ACHN (cell line): ENCODE measurements around the gene NCS1.
A peak's percentile ranks its signal among the peaks of the same experiment; 100 is the strongest.

Experiments
- DNase-seq: peaks from one replicate; pipeline ENCODE4 v3.0.0-alpha.2; 2015
- in situ Hi-C: cut with HindIII; loops from 2 replicates; pipeline ENCODE4 v1.10.0; 2017; ENCODE audit warnings: low sequenced_read_pairs, low pct_ligation_motif_present, low pct_unique_long_range_greater_than_20kb

NCS1 gene

GRCh38 chr9:130201399-130201873, 29.2 kb downstream of the NCS1 start:
- DNase-seq: no peak
- in situ Hi-C loops: no loop called here

GRCh38 chr9:130201974-130202373, 29.8 kb downstream of the NCS1 start:
- in situ Hi-C loops: no loop called here
- DNase-seq: no peak

GRCh38 chr9:130204341-130204740, 32.1 kb downstream of the NCS1 start:
- DNase-seq: no peak
- in situ Hi-C loops: no loop called here

GRCh38 chr9:130204959-130205358, 32.8 kb downstream of the NCS1 start:
- no peak for DNase-seq
- in situ Hi-C loops: no loop called here

GRCh38 chr9:130205912-130206311, 33.7 kb downstream of the NCS1 start:
- in situ Hi-C loops: no loop called here
- DNase-seq: no peak

DNA sequence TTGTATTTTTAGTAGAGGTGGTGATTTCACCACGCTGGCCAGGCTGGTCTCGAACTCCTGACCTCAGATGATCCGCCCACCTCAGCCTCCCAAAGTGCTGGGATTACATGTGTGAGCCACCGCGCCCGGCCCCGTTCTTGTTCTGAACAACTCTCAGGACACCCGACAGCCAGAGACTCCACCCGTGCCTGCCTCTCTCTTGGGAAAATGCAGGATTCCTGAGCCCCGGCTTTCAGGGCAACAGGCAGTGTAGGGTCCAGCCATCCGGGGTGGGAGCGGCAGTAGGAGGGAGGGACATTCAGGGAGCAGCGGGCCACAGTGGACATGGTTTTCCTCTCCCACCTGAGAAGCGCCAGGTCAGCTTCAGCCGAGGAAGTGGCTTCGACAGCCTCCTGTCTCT, 34.4 kb downstream of the NCS1 start:
- no peak for DNase-seq
- in situ Hi-C loops: no loop called here

GRCh38 chr9:130207241-130207992, 35.2 kb downstream of the NCS1 start:
- in situ Hi-C loops: no loop called here
- DNase-seq: no peak

DNA sequence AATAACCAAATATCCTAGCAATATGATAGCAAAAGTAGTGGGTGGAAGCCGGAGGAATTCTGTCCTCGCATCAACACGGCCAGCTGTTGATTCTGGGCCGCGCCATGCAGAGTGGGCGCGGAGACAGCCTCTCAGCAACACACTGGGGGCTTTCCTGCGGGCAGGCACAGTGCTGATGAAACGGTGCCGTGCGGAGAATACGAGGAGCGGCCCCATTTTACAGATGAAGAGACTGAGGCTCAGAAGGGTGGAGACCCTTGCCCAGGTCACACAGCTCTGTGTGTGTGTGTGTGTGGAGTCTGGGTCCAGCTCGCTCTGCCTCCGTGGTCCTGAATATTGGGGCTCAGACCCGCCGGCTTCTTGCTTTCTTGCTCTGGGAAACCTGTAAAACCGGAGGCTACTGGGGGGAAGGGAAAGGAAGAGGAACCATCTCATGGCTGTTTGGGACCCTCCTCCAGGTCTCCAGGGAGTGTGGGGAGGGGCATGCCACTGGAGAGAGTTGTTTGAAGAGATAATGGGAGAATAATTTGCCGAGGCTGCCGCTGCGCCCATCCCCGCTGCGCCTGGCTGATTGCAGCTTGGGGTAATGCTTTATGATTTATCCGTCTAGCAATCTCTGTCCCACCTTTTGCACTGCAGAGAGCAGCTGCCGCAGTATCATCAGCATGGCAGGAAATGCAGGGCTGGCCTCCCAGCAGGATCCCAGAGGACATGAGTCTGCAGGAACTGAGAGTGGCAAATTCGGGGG, 36.6 kb downstream of the NCS1 start:
- in situ Hi-C loops: no loop called here

GRCh38 chr9:130209422-130209821, 37.2 kb downstream of the NCS1 start:
- no peak for DNase-seq

More for the DNA sequence above, 36.6 kb downstream of the NCS1 start:
- DNase-seq: no peak

DNA sequence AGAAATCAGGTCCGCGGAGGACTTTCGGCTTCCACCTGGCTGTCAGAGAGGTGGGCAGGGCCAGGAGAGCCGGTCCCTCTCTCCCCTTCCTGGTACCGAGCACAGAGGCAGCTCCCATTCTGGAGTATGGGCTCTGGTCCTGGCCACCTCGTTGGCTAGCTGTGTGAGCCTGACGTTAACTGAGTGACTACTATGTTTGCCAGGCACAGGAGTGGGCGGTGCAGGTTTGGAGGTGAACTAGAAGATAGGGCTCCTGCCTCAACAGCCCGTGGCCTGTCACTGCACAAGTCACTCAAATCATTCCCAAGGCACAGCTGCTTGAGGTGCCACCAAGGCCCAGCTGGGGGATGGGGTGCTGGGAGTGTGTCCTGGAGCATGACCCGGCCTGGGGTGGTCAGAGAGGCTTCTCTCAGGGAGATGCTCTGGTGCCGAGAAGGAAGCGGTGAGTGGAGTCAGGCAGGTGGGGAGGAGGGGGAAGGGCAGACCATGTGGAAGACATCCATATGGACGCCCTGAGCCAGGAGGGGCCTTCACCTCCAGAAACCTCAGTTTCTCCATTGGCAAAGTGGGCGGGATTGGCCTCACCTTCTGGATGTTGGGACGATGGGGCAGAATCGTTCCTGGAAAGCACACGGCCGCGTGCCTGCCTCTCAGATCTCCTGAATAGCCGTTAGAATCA, 39.5 kb downstream of the NCS1 start:
- DNase-seq: no peak
- in situ Hi-C loops: no loop called here

More at GRCh38 chr9:130209422-130209821, 37.2 kb downstream of the NCS1 start:
- in situ Hi-C loops: no loop called here

DNA sequence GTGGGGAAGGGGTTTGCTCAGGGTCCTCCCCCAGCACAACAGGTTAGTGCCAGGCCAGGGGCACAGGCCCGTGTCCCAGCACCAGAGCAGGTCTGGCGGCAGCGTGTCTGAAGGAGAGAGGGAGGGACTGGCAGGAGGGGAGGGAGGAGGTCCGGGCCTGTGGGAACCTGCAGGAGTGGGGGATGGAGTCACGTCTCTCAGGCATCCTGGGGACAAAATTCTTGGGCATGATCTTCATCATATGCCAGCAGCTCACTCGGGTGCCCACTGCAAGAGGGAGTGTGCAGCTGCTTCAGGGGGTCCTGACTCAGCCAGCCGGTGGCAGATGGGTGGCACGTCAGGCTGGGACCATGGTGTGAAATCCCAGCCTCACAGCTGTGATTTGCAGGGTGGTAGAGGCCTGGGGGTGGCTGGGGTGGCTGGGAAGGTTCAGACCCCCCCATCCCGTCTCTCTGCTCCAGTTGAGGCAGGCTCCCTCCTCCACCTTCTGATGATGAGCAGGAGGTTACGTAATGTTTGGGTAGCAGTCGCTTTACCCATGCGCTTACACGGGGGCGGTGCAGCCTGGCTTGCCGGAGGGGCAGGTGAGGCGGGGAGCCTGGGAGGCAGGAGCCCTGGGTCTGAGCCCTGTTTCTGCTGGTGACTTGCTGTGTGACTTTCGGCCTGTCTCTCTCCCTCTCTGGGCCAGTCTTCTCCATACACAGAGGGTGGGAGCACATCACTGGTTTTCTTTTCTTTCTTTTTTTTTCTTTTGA, 40.5 kb downstream of the NCS1 start:
- no peak for DNase-seq
- in situ Hi-C loops: no loop called here

DNA sequence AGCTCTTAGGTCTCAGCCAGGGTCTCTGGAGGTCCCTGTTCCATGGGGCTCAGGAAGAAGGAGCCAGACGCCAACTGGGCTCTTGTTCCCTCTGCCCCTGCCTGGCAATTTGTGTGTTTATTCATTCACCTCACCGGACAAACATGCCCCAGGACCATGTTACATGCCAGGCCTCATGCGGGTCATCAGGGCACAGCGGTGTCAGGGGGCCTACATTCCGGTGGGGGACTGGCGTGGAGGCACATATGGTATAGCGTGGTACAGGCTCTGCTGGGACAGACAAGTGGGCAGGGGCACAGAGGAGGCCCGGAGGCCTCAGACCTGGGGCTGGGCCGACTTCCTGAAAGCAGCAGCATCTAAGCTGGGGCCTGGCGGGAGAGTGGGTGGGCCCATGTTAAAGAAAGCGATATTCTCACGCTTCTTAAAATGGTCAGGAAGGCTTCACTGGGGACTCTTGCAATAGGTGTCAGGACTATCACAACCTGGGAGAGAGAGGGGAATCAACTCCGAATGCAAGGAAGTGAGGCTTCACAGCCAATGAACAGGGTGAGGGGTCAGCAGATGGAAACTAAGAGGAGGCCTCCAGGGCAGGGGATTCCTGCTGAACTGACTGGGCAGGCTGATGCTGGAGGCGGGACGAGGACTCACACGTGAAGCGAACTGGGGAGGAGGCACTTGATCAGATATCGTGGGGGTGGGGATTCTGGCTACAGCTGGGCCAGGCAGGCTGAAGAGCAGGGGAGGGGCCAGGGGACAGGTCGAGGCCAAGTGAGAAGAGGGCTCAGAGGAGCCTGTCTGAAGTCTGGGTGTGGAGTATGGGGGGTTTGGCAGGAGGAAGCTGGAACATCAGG, 41.9 kb downstream of the NCS1 start:
- in situ Hi-C loops: no loop called here
- no peak for DNase-seq

GRCh38 chr9:130214776-130215340, 42.7 kb downstream of the NCS1 start:
- in situ Hi-C loops: no loop called here
- DNase-seq: no peak

- in situ Hi-C loops: no loop called here
- DNase-seq: peak; percentile 26
Measured at GRCh38 chr9:130215341-130216119, 43.3 kb downstream of the NCS1 start.

GRCh38 chr9:130217838-130218237, 45.6 kb downstream of the NCS1 start:
- in situ Hi-C loops: no loop called here
- no peak for DNase-seq

- no peak for DNase-seq
- in situ Hi-C loops: no loop called here
Measured at GRCh38 chr9:130219661-130220096, 47.5 kb downstream of the NCS1 start.

- in situ Hi-C loops: no loop called here
- no peak for DNase-seq
Measured at GRCh38 chr9:130220352-130220751, 48.1 kb downstream of the NCS1 start.
